Prostate gland (tissue), 2 donors: ENCODE measurements around the gene RDM1.

Source experiments
- CTCF ChIP-seq, 4 experiments: fragments of 200-600 bp in 2 of 4; fragments of 450-650 bp in 2 of 4; sonication (generic) in 2 of 4; IDR thresholded peaks; 1 replicate in 3 of 4; 2 replicates in 1 of 4; pipeline ENCODE4 v1.5.1; 2016 to 2019; ENCODE audit warnings: antibody characterized with exemption in 4 of 4, mild to moderate bottlenecking in 2 of 4, moderate library complexity in 2 of 4
- POLR2AphosphoS5 ChIP-seq: sonication (generic); formaldehyde crosslinking; IDR thresholded peaks from one replicate; pipeline ENCODE4 v1.6.1; 2017; ENCODE audit warnings: antibody characterized with exemption

GRCh38 chr17:35973333-35974260 is 43.0 kb upstream of the RDM1 start:
- TF ChIP-seq CTCF (IDR thresholded peaks at IDR 0.05), result no peak
- no peak for TF ChIP-seq POLR2AphosphoS5
